K562 (cell line): Measurements from ENCODE around the gene GPR37L1. TPM values are rescaled to one million over a fixed set of nuclear protein-coding genes. Genes with fewer than 3 reads are reported as not detected.
A peak's percentile ranks its signal among the peaks of the same experiment; 100 is the strongest.

Experiments
- DEAF1 ChIP-seq: fragments of 450-650 bp; formaldehyde crosslinking; IDR thresholded peaks from 2 replicates; pipeline ENCODE4 v1.4.0; 2020; ENCODE audit warnings: mild to moderate bottlenecking, moderate library complexity
- ID3 ChIP-seq, 2 experiments: fragments of 250-450 bp in 1 of 2; fragments of 450-650 bp in 1 of 2; sonication (Bioruptor Pico) in 1 of 2; IDR thresholded peaks; 2 replicates each; pipeline versions ENCODE4 v1.6.1 to v1.8.0; 2016 to 2021; ENCODE audit warnings: mild to moderate bottlenecking in 2 of 2, moderate library complexity in 2 of 2, missing compliant biosample characterization in 1 of 2, missing genetic modification characterization in 1 of 2
- LCOR ChIP-seq: sonication (generic); formaldehyde crosslinking; IDR thresholded peaks from 2 replicates; pipeline ENCODE4 v1.8.0; 2022; ENCODE audit warnings: mild to moderate bottlenecking, missing genetic modification reagents
- MGA ChIP-seq: fragments of 450-650 bp; IDR thresholded peaks from 2 replicates; pipeline ENCODE4 v1.6.1; 2016; ENCODE audit warnings: mild to moderate bottlenecking, moderate library complexity
- STAT5A ChIP-seq: IDR thresholded peaks from 2 replicates; pipeline ENCODE4 v1.6.1; 2012; ENCODE audit warnings: low read length, inconsistent platforms, borderline replicate concordance
- ZBTB5 ChIP-seq: fragments of 450-650 bp; IDR thresholded peaks from 2 replicates; pipeline ENCODE4 v1.6.1; 2017; ENCODE audit warnings: antibody characterized with exemption
- ZNF184 ChIP-seq: sonication (generic); formaldehyde crosslinking; IDR thresholded peaks from 2 replicates; pipeline ENCODE4 v1.5.0; 2020; ENCODE audit warnings: missing genetic modification reagents
- polyA plus RNA-seq, 8 experiments: library from polyadenylated mRNA; depleted of rRNA in 4 of 8; stranded (reverse) in 5 of 8; unstranded in 3 of 8; fragments of >200 nt; fragmentation: Nextera tagmentation in 2 of 8; fragmentation: Illumina TruSeq in 1 of 8; extraction: Ambion mirVana in 2 of 8; extraction: Trizol in 1 of 8; gene quantifications; 2 replicates each; pipeline versions ENCODE4 v1.2.1 to v1.2.3, GENCODE V29; 2011 to 2014; ENCODE audit warnings: inconsistent platforms in 1 of 8, missing spikeins in 1 of 8
- total RNA-seq, 7 experiments: library from RNA; depleted of rRNA in 6 of 7; stranded (reverse); fragments of >200 nt in 6 of 7; fragmentation: Illumina TruSeq in 2 of 7; extraction: Trizol in 2 of 7; gene quantifications; 2 replicates each; pipeline versions ENCODE4 v1.2.1 to v1.2.3, GENCODE V29; 2011 to 2021; ENCODE audit warnings: low replicate concordance in 1 of 7

The GPR37L1 gene
- total and polyA plus RNA-seq, 9 of the 15 experiments (the other 6 are each of a cell fraction or from before 2014, with no cell fraction given), result not detected

- no peak for TF ChIP-seq ID3 (CRISPR knock-in tag; IDR thresholded peaks at IDR 0.05)
- TF ChIP-seq ID3 (tag; IDR thresholded peaks at IDR 0.05), result no peak
- TF ChIP-seq MGA, result peak; percentile 41; the same call in 1 of the 2 replicates
- no peak for TF ChIP-seq STAT5A
- TF ChIP-seq ZBTB5, result no peak
- no peak for TF ChIP-seq DEAF1 (CRISPR knock-in tag)
- 0 out of 2 replicates have a peak, but pooled peaks have one; percentile 16 for TF ChIP-seq LCOR (CRISPR knock-in tag)
- no peak for TF ChIP-seq ZNF184 (CRISPR knock-in tag)
Observed at GRCh38 chr1:202161151-202162046, 38.7 kb downstream of the GPR37L1 start (continued).
